GM19455 (cell line): ENCODE measurements around the gene CUL1.

Experiments
- ATAC-seq: cut with Tn5 transposase; IDR thresholded peaks from one replicate; pipeline ENCODE4 v1.9.1; 2021; ENCODE audit not compliant: unreplicated experiment

Gene CUL1

DNA sequence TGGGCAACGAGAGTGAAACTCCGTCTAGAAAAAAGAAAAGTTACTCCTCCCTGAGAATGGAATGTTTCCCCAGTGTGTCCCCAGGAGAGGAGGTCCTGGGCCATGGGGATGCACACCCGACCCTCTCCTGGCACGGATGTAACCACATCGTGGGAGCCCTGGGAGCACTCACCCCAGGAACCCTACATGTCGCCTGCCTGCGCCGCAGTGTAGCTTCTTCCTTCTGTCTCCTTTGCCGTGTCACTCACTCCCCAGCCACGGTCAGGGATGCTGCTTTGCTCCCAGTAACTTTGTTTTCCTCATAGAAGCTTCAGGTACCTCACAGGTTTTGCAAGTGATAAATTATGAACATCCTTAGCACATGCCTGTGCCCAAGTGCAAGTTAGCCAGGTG is 103.4 kb downstream of the CUL1 start:
- no peak for ATAC-seq

DNA sequence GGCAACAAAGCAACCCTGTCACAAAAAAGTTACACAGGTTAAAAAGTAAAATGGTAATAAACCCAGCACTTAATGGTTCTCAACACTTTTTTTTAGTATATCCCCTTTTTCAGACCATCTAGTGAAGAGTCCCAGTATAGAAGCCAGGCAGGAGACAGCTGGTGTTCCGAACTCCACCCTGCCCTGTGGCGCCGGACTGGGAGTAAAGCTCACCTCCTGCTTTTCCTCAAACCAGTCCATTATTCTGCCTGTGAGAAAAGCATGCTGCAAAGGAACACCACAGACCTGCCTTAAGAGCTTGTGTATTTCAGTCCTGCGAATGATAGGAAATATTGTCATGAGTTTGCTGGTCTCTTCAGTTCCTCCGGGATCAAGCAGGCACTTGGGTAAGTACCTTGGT is 104.4 kb downstream of the CUL1 start:
- ATAC-seq: no peak

DNA sequence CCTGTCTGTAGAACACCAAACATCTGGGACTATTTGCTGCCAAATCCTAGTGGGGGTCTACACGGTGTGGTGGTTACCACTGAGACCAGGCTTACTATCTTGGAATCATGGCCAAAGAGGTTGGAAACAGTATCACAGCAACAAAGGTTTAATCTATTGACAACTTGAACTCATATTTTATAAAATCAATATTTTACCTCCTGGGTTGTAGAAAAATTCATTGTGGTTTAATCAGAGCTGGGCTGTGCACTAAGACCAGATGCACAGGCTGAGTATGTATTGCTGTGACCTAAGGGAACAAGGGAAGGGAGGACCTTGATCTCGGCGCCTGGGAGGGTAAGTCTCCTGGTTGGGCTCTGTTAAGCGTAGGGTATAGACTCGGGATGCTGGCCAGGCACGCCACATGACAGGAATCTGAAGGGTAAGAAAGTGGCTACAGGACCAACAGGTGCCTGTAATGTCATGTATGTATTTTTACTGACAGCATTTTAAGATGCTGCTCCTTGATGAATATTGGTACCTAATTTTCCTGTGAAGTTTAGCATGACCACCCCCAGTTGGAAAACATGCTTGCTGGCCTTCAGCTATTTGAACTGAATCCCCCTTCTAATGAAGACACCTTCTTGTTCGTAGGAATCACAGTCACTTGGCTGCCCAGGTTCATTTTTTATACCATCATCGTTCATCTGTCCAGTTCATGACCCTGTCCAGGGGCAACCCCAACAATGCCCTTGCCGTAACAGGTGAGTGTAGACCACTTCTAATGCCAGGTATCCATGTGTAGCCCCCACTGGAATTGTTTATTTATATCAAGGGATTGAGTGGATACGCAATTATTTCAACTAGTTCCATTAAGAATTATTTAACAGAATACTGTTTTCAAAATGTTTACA is 105.9 kb downstream of the CUL1 start:
- no peak for ATAC-seq

DNA sequence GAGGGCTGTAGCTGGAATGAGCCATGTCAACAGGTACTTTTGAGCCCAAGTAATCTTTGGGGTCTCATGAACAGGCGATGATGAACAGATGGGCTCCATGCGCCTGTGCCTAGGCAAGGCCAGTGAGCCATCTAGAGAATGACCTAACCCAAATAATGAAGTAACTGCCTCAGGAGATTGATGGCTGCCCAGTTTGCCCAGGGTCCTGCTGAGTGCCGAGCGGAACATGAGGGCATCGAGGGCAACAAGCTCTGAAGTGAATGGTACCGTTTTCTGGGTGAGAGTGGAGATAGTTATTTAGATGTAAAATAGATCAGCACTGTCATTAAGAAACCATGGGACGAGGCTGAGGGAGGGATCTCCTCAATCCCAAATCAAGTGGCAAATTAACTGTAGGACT is 107.5 kb downstream of the CUL1 start:
- no peak for ATAC-seq

DNA sequence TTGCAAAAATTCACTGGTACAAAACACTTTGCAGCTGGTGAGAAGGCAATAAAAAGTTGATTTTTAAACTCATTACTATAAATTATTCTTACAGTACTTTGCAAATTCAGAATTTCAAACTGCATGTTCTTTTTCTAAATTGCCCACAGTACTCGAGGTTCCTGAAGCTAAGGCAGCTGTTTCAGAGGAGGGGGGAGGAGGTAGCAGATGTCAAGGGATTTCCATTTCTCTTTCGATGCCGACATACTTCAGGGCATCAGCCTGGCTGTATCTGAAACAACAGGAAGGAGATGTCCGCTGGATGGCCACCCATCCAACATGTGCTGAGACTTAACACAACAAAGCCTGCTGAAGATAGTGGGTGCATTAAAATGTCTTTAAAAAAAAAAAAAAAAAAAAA is 108.7 kb downstream of the CUL1 start:
- no peak for ATAC-seq

DNA sequence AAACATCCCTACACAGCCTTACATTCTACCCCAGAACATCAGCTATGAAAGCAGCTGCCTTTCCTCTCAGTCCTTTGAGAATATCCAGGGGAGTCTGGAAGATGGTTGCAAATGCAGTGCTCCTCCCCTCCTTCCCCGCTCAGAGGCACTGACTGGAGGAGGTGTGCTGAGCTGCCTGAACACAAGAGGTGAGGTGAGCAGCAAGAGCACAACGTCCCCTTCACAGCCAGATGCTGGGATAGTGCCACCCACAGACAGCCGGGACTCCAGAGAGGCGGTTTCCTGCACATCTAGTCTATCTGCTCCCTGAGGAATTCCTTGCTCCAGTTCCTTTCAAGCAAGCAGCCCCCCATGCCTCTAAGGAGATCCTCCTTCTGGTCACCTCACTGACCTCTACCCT is 111.2 kb downstream of the CUL1 start:
- no peak for ATAC-seq

DNA sequence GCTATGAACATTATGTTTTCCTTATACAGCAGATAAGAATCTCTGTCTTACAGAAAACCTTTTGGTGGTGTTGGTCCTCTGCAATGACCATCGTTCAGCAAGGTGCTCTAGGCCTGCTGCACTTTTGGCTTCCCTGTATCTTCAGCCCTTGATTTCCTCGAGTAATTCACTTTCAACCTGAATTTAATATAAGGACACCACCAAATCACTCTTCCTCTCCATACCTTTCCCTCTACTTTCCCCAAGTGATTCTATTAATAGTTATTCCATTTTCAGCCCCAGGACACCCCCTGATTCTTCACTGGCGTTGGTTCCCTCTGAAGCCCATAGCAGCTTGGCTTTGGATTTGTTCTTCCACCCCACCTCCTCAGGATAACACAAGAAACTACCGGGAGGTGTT is 113.2 kb downstream of the CUL1 start:
- ATAC-seq: no peak

DNA sequence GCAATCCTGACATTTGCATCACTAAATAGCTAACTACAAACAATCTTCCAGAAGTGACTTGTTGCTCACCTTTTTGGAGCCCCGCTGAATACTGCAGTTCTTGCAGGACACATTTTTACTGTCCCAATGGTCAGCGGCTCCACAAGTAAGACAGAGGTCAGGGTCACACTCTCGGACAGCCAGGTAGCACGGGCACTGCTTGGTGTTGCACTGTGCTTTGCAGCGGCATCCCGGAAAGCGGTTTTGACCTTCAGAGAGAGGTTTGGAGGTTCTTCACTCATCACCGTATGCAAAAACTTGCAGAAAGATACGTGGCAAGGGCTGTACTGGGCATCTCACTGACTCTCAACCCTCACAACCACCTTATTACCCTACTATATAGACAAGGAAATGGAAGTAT is 115.2 kb downstream of the CUL1 start:
- no peak for ATAC-seq

DNA sequence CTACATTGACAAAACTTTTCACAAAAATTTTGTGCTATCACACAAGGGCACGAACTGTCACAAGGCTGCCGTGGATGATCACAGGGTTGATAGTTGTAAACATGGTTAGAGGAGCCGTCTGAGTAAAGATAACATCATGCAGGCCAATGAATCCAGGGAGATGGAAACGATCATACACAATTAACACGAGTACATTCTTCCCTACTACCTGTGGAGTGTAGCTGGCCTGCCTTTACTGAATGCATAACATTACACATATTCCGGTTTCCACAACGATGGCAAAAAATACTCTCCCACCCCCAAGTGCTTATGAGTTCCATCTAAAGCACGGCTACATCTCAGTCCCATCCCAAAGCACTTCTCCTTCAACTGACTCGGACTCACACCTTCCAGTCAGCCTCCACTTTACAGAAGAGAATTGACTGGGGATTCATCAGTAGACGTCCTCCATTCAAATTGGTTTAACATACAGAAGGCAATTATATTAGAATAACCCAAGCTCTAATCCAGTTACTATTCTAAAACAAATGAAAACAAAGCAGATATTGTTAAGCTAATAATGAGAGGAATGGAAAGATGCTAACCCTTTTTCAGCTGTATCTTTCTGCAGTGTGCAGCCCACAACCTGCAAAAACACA is 116.3 kb downstream of the CUL1 start:
- ATAC-seq: no peak

DNA sequence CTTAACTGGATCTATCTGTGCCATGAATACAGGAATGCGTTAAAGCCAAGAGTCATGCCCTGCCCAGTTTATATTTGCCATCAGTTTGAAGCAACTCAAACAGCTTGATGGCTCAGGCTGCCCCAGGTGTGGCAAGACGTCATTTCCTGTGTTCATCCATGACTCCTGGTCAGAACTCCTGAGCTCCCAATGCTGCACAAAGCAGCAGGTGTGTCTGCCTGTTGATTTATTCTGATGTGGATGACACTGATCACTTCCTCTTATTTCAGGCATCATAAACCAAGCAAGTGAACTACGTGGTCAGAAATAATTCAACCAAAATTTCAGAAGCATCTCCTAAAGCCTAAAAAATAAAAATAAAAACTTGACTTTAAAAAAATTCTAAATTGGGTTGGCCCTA is 116.9 kb downstream of the CUL1 start:
- no peak for ATAC-seq

DNA sequence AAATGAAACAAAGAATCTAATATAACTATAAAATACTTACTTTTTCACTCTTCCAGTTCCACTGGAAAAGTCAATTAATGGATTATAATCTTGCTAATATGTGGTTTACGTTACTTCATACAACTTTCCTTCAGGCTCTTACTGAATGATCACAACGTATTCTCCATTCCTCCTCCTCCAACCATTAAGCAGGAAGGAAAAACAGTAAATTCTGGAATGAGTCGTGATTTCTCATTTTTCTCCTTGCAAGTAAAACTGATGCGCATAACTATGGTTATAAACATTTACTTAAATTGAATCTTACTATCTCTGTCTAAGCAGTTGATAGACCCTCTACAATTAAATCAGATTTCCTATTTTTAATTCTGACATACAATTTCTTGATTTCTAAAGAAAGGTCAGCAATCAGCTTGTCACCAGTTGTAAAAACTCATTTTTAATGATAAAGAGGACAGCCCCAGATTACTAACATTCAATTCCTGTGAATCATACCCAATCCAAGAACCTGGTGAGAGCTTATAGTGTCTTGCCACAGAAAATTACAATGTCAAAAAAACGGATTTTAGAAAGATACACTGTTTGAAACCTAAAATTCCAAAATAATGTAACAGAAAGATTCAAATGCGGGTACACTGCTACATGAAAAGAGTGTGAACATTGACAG is 121.1 kb downstream of the CUL1 start:
- ATAC-seq: no peak

DNA sequence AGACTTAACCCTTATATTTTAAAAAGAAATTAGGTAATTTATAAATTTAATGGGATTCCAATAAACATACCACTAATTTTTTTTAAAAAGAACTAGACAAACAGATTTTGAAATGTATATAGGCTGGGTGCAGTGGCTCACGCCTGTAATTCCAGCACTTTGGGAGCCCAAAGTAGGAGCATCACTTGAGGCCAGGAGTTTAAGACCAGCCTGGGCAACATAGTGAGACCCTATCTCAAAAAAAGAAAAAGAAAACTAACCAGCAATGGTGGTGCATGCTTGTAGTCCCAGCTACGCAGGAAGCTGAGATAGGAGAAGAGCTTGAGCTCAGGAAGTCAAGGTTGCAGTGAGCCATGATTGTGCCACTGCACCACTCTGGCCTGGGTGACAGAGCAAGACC is 122.7 kb downstream of the CUL1 start:
- no peak for ATAC-seq

DNA sequence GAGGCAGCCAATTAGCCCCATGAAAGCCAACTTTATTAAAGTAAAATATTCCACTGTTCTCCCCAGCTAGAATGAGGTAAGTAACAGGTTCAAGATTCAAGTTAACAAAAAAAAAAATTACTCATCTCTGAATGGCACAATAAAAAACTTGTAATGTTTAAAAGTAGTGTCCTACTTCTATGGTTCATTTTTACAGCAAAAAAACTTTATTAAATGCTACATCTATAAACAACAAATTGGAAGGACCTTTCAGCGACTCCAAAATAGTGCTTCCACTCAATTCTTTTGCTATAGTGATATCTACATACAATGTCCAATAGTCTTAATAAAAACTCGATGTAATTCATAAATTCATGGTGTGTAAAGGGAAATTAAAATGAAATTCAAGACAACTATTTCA is 126.2 kb downstream of the CUL1 start:
- ATAC-seq: no peak

DNA sequence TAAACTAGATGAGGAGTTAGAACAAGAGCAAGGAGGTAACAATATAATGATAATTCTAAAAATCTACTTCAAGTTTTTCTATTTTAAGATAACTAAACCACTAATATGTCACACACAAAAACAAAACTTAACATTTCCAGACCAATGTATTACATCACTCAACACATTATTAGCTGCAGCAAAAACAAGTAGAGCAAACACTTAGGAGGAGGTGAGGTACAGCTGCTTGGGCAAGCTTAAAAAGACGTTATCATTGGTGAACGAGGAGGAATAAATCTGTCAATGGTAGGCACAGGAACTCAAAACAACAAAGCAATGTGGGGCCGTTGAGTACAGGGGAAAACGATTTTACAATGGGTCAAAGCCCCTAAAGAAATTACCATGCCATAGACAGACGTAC is 126.6 kb downstream of the CUL1 start:
- ATAC-seq: no peak

DNA sequence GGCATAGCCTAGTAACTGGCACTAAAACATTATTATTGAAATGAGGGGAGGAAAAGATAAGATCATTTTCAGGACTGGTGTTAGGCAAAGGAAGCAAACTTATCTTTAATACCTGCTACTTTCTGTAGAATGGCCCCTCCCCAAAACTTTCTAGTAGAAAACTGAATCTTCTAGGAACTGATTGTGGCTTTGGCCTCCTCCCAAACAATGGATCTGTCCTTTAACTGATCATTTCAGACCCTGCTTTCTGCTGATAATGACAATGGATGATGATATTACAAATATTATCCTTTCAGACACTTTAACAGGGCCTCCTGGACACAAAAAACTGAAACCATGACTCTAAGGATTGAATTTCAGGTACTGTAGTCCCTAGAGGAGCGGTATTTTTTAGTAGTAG is 130.3 kb downstream of the CUL1 start:
- ATAC-seq: no peak

DNA sequence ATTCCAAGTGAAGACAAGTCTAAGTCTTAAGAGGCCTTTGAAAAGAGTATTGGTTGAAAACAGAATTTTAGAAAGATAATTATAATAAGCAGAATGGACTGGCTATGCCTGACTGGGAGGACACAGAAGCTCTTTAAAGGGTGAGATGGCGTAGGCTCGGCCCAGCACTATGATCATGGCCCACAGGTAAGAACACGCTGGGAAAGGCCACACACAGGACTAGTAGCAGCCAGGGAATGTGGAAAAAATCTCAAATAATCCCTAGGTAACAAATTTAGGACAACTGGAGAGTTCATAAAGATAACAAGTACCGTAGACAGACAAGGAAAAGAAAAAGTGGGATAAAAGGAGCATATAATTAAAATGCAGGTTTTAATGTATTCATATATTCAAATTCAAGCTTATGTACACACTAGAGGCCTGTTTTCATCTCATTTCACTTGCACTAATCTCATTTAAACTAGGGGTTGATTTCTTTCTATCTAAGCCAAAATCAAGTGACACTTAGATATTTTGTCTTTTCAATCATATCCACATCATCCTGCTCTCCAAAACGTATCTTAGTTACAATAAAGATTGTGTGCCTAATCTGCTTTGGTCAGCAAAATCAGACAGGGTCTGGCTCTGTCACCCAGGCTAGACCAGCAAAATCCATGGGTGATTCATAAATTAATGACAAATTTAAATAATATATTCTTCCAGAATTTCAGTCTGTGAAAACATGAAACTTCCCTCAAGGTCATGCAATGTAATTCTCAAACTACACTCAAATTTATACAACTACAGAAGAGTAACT is 132.4 kb downstream of the CUL1 start:
- ATAC-seq: no peak

DNA sequence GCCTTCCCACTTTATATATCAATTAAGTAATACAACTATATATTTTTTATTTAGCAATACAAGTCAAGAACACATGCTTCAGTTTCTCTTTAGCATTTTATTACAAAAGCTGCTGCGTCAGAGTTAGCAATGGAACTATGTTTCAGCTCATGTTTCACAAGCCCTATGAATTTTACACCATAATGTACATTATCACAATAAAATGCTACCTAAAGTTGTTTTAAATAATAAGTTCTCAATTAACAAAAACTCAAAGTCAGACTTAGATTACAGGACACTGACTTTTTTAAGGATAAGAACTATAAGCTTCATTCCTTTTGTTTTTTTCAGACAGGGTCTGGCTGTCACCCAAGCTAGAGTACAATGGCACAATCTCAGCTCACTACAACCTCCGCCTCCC is 133.1 kb downstream of the CUL1 start:
- no peak for ATAC-seq

DNA sequence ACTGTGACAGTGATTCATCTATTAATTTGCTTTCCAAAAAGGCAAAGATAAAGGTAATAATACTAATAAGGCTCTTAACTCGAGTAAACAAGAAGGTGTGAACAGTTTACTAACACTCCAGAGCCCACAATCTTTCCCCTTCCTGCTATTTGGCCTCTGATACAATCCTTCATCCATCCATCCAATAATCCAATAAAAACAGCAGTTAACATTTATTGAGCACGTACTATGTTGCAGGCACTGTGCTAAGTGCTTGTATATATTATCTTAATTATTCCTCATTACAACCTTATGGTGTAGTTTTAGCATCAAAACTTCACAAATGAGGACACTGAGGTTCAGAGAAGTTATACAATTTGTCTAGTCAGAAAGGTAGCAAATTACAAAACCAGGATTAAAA is 135.9 kb downstream of the CUL1 start:
- ATAC-seq: no peak

DNA sequence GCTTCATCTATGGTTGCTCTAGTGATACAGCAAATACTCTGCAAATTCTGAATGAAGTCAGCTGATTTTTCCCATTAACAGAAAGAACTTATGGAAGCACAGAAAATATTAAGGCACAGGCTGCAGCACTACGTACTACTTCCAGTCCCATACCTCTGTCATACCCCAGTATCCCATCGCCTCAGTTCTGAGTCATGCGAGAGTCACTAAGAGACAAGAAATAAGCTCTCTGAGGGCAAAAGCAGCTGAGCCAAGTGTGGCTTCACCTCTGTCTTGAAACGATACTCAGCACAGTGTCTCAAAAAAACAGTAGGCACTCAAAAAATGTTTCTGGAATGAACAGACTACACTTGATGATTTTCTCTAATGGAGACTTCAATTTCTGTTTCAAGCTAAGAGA is 137.2 kb downstream of the CUL1 start:
- no peak for ATAC-seq

DNA sequence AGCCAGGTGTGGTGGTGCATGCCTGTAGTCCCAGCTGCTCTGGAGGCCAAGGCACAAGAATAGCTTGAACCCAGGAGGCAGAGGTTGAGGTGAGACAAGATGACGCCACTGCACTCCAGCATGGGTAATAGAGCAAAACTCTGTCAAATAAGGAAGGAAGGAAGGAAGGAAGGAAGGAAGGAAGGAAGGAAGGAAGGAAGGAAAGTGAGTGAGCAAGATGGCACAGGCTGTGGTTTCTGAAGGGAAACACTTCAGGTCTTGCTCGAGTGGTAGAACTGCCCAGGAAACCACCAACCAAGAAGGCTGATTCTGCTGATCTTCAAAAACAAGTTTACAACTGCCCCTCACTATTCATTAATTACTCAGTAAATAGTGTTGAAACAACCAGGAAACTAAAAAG is 140.2 kb downstream of the CUL1 start:
- ATAC-seq: no peak
